SK-N-SH (cell line): ENCODE data around the gene NUCB1.

Experiments used
- CTCF ChIP-seq: fragments of 200-600 bp; sonication (generic); IDR thresholded peaks from 2 replicates; pipeline ENCODE4 v1.6.1; 2017; ENCODE audit warnings: antibody characterized with exemption, mild to moderate bottlenecking, moderate library complexity
- EZH2phosphoT487 ChIP-seq: fragments of 200-600 bp; sonication (generic); IDR thresholded peaks from 2 replicates; pipeline ENCODE4 v1.6.1; 2017; ENCODE audit warnings: low read depth, mixed run types, mild to moderate bottlenecking, antibody characterized with exemption, moderate library complexity, borderline replicate concordance
- FOSL2 ChIP-seq: IDR thresholded peaks from 2 replicates; pipeline ENCODE4 v1.4.0; 2012; ENCODE audit warnings: low read depth, mild to moderate bottlenecking, moderate library complexity, borderline replicate concordance
- GATA2 ChIP-seq: sonication (generic); formaldehyde crosslinking; IDR thresholded peaks from 2 replicates; pipeline ENCODE4 v1.5.0; 2020; ENCODE audit warnings: mild to moderate bottlenecking, missing genetic modification reagents
- IRF3 ChIP-seq: fragments of 150-350 bp; IDR thresholded peaks from 2 replicates; pipeline ENCODE4 v1.6.1; 2016; ENCODE audit warnings: mild to moderate bottlenecking, low read depth, low read length
- JUND ChIP-seq: IDR thresholded peaks from 2 replicates; pipeline ENCODE4 v1.4.0; 2012
- MAX ChIP-seq: IDR thresholded peaks from 2 replicates; pipeline ENCODE4 v1.4.0; 2012; ENCODE audit warnings: low read depth
- PBX3 ChIP-seq: IDR thresholded peaks from 2 replicates; pipeline ENCODE4; 2012
- POLR2AphosphoS5 ChIP-seq: IDR thresholded peaks from 2 replicates; pipeline ENCODE4 v1.6.1; 2012; ENCODE audit warnings: low read depth, low read length
- SIN3A ChIP-seq: IDR thresholded peaks from 2 replicates; pipeline ENCODE4 v1.6.1; 2012; ENCODE audit warnings: low read depth, mild to moderate bottlenecking, low read length, moderate library complexity, borderline replicate concordance
- SMC3 ChIP-seq: IDR thresholded peaks from 2 replicates; pipeline ENCODE4 v1.6.1; 2012; ENCODE audit warnings: low read depth, low read length, improper control_type of control experiment
- USF1 ChIP-seq: IDR thresholded peaks from 2 replicates; pipeline ENCODE4 v1.4.0; 2012; ENCODE audit warnings: low read depth, borderline replicate concordance

GRCh38 chr19:48859711-48860572 lies 40.2 kb upstream of the NUCB1 start:
- TF ChIP-seq CTCF (no peak), POLR2AphosphoS5 (no peak), MAX (no peak), USF1 (no peak), IRF3 (no peak), GATA2 (CRISPR knock-in tag) (no peak), JUND (no peak), PBX3 (no peak), SIN3A (no peak), EZH2phosphoT487 (no peak), FOSL2 (no peak), SMC3 (no peak)
